GM18870 (cell line): ENCODE measurements around the gene CADM2.
"Not testable (repeated sequence)": the region's sequence is repeated elsewhere in the genome, so short reads cannot be mapped to it uniquely, and the experiment has no call there.

Experiments used
- ATAC-seq: cut with Tn5 transposase; IDR thresholded peaks from one replicate; pipeline ENCODE4 v1.9.1; 2021; ENCODE audit warnings: moderate library complexity; ENCODE audit not compliant: unreplicated experiment

The CADM2 gene

DNA sequence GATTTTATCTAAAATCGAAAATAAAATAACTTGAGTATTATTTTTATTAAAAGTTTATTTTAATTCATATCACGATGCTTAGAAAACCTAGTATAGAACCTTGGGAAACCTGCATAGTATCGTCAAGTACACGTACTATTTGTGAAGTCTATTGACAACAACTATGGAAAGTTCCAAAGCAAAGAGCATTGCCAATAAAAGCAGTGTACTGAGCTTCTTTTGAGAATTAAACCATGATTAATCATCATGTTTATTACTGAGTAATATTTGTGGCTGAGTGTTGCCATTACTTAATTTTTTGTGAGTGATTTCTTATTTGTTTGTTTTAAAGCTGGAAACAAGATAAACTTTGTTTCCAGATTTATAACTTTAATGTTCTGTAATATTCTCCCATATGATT, 674.1 kb downstream of the CADM2 start:
- ATAC-seq = no peak

DNA sequence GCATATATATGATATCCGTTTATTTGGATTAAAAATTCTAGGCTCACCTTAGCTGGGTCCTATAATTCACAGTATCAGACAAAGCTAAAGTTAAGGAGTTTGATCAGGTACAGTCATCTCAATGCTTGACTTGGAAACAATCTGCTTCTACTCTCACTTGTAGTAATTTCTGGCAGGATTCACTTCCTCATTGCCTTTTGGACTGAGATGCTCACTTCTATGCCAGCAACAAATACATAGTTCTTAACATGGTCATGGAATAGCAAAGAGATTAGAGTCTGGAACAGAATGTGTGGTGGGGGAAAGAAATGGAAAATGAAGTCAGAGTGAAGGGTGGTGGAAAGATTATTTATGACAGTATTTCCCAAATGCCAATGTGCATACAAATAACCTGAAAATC, 693.6 kb downstream of the CADM2 start:
- ATAC-seq = no peak

DNA sequence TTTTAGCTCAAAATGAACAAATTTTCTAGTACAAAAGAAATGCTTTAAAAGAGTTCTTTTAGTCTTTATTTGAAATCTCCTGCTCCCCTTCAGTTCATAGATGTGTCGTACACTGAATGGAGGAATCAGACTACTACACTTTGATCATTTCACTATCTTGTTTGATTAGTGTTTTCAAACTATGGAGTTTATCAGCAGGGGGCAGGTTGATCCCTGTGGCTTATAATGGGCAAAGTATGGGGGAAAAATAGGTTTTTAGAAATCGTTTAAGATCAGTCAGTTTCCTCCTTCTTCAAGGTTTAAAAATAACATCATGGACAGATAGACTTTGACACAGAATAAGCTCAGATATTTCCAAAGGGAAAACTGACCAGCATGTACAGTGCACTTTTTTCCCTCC, 701.7 kb downstream of the CADM2 start:
- no peak for ATAC-seq

- ATAC-seq = no peak
Measured at GRCh38 chr3:85662462-85662861, 703.7 kb downstream of the CADM2 start.

DNA sequence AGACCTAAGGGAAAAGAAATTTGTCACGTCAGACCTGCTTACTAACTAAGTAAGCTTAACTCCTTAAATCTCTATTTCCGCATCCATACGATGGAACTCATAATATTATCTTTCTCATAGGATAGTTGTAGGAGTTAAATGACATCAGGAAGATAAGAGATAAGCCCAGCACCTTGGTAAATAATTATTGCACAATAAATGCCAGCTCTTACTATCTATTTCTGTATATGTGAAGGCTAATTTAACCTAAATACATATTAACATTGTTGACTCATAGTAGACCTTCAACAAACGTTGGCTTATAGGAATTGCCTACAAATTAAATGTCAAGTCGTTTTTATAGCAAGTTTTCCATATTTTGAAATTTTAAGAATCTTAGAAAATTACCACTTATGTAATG, 709.0 kb downstream of the CADM2 start:
- no peak for ATAC-seq

- no peak for ATAC-seq
Measured at GRCh38 chr3:85670634-85671205, 711.9 kb downstream of the CADM2 start.

DNA sequence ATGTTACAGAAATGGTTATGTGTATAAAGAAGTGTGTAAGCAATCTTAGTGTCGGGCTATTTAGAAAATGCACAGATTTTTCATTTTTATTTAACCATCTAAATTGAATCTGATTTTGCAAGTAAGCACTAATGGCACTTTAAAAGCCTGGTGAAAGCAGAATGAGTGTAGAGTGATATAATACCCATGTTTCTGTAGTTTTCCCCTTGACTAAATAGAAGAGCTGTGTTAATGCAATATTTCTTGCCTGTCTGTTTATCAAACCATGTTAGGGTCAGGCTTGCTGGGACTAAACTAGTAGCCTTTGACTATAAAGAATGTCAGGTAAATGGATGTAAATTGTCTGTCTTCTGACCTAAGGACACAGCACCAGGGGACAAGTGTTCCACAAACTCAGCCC, 714.0 kb downstream of the CADM2 start:
- ATAC-seq = no peak

- ATAC-seq = no peak
Measured at GRCh38 chr3:85678713-85679112, 719.9 kb downstream of the CADM2 start.

GRCh38 chr3:85681906-85682305, 723.1 kb downstream of the CADM2 start:
- no peak for ATAC-seq

DNA sequence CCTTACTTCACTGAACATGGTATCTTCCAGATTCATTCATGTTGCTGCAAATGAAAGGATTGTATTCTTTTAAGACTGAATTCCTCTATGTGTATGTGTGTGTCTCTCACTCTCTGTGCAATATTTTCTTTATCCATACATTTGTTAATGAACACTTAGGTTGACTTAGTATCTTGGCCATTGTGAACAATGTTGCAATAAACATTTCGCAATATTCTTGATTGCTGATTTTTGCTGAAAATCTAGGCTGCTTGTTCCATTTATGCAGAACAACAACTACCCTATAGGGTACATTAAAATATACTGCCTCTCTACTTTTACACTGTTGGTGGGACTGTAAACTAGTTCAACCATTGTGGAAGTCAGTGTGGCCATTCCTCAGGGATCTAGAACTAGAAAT, 732.4 kb downstream of the CADM2 start:
- no peak for ATAC-seq

DNA sequence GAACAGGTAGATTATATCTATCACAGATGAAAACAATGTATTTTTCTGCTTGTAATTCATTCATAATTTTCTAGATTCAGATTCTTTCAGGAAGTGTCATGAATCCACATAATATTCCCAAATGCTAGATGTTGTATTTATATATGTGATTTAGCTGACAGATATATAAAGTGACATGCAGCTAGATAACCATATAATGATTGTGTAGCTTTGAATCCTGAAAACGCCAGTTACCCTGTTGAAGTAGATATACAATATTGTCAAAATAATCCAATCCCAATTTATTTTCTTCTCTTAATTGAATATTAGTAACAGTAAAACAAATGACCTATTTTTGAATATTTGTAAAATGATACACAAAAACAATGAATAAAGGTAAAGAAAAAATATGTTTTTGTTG, 738.4 kb downstream of the CADM2 start:
- no peak for ATAC-seq

DNA sequence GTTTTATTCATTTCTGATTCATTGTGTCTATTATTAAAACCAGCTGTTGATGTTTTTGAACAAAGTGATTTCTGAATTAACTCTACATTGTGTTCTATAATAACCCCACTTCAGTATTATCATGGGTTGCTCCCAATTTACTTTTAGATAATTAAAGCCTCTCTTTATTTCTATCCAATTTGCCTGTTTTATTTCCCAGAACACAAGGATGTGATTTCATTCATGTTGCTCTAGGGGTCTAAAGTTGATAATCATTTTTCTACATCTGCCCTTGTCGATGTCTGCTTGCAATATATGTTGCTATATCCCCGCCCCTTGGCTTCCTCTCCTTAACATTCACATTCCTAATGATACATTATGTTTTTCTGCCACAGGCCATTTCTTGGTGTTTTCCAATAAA, 747.3 kb downstream of the CADM2 start:
- no peak for ATAC-seq

- not testable (repeated sequence) for ATAC-seq
Measured at GRCh38 chr3:85708325-85708724, 749.5 kb downstream of the CADM2 start.

DNA sequence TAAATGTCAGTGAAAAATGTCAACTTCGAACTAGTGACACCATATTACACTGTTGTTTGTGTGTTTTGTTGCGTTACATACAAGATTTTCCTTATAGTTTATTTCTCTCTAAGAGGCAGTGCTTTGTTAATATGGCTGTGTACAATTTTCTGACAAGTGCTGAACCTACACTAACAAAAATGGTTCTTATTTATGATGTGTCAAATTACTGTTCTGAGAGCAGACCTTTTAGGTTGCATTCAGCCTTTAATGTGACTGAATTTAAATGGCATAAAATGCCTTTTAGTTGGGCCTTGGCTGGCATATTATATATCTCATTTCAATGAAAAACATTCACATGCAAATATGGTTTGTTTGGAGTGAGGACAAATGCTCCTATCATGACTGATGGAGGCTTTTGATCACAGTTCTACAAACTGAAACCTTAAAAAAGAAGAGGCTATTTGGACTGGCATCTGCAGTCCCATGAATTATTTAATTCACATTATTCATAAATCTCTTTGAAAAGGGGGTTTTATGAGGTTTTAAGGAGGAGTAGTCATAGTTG, 750.6 kb downstream of the CADM2 start:
- ATAC-seq = no peak

- ATAC-seq = no peak
Measured at GRCh38 chr3:85710490-85710889, 751.7 kb downstream of the CADM2 start.

- ATAC-seq = no peak
Measured at GRCh38 chr3:85721409-85722145, 762.8 kb downstream of the CADM2 start.

DNA sequence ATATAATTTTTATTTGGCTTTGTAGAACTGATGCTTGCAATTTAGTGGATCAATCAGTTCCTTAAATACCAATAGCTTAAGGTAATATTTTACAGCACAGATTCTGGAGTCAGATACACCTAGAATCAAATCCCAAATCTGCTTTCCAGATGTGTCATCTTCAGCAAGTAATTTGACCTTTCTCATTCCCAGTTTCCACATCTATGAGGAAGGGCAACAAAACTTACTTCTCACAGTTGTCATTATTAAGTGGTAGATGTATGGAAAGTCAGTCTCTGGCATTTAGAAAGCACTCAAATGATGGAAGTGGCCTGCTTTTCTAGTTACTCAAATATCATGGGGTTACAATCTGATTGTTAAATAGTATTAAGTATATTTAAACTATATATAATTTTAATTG, 767.0 kb downstream of the CADM2 start:
- no peak for ATAC-seq

DNA sequence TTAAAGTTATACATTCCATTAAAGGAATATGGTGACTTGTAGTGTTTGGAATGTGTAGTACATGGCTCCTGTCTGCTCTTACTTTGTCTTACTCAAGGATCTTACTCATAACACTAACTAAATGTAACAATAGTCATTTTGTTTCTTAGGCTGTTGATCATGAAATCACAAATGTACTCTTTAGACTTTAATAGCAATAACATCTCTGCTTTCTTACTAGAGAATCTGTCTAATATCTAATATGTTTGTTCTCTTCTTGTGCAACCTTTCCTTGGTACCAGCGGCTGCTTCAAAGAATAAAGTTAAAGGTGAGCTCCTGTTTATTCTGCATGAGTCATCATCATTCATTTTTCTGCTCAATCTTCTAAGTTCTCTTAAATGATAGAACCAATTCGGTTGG, 767.5 kb downstream of the CADM2 start:
- ATAC-seq = no peak

- no peak for ATAC-seq
Measured at GRCh38 chr3:85737846-85738245, 779.1 kb downstream of the CADM2 start.

- no peak for ATAC-seq
Measured at GRCh38 chr3:85740561-85740960, 781.8 kb downstream of the CADM2 start.

GRCh38 chr3:85758442-85758841, 799.7 kb downstream of the CADM2 start:
- ATAC-seq = no peak

DNA sequence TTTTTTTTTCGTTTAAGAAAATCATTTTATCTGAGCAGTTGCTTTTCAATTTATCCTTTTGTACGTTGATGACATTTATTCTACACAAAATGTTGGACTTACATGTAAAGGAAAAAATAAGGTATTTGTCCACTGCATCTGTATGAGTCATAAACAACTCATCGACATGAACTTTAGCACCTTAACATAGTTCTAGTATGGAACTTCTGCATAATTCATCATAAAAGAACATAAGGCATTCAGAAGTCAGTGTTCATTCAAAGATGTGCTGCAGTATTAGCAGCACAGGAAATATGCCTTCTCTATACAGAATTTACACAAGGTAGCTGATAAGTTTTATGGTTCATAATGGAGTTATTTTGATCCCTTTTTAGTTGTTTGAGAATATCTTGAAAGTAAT, 801.6 kb downstream of the CADM2 start:
- ATAC-seq = no peak

DNA sequence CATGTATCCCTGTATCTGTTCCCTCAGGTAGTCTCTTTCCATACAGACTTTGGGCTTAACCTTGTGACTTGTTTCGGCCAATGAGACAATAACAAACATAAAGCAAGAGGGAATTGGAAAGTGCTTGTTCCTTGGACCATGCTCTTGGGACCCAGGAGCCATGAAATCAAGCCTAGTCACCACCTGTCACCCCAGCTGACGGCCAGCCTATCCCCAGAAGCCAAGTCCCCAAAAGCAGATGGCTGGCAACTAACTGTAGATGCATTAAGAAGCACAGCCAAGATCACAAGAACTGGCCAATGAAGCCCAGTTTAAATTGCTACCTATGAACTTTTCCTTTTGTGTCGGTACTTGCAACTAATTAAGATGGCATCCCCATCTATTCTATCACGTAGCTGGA, 822.0 kb downstream of the CADM2 start:
- ATAC-seq = no peak
